Measurements from ENCODE around the gene CTSL. TPM values are rescaled to one million over a fixed set of nuclear protein-coding genes. Genes with fewer than 3 reads are reported as not detected.

The CTSL gene
- total and polyA plus RNA-seq, 2 experiments from 2014 or later, result 401 to 402 TPM

DNA sequence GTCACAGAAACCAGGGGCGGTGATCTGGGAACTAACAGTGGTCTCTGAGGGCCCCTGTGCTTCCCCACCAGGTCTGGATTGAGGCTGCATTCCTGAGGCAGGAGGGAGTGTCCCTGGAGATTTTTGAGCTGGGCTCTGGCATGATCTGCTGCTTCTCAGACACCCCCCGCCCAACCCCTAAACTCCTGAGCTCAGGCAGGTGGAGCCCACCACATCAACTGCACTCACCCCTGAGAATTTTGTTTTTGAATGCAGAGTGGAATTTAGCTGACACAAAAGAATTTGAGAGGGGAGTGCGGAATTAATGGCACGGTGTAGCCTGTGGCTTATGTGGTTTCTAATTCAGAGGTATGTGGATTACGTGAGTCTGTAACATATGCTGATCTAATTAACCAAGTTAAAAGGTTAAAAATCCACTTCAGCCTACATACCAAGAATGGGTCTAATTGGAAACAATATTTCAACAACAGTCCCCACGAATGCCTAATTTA is 23.9 kb upstream of the CTSL start:
- in situ Hi-C loops (cut with MboI), result no loop called here

DNA sequence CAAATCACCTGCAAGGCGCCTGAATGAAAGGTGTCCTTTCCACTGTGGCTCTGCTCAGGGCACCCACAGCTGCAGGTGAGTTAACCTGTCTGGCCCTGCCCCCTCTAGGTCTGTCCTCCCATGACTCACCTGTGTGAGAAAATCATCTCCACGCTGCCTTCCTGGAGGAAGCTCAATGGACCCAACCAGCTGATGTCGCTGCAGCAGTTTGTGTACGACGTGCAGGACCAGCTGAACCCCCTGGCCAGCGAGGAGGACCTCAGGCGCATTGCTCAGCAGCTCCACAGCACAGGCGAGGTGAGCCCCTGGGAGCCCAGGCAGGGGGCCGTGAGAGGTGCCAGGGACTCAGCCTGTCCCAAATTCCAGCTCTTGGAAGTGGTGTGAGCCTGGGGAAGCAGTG is 23.0 kb upstream of the CTSL start:
- no peaks in the 10 kb centered on the region for H3K9me2 ChIP-seq (ENCODE audit: insufficient read depth)
- no peak overlapping the region for H3K9ac ChIP-seq
- no peak overlapping the region for H2AFZ ChIP-seq
- in situ Hi-C loops (cut with MboI), result no loop called here
- 85 to 88% methylated on average over 9 of the region's 9 CpGs for WGBS, 2 experiments (ENCODE audit: low coverage in 1 of 2, low lambda C conversion rate in 2 of 2, missing lambda C conversion rate in 2 of 2)
- no peaks in the 10 kb centered on the region for H3K36me3 ChIP-seq (ENCODE audit: low read depth)
- H3K4me2 ChIP-seq (ENCODE audit: unreplicated experiment), result no peak overlapping the region
- no peak overlapping the region for H3K4me3 ChIP-seq
- DNase-seq, result no peak
- TF ChIP-seq EZH2phosphoT487 (IDR thresholded peaks at IDR 0.05; ENCODE audit: insufficient read depth, low read depth) (no peak), EZH2 (IDR thresholded peaks at IDR 0.05; ENCODE audit: insufficient read depth, poor library complexity, severe bottlenecking) (no peak)
- H3K4me1 ChIP-seq (ENCODE audit: insufficient read depth), result no peaks in the 10 kb centered on the region
- no peaks in the 10 kb centered on the region for H3K9me3 ChIP-seq (ENCODE audit: low read depth)
- no peak overlapping the region for H3K27ac ChIP-seq
- H3K79me2 ChIP-seq (ENCODE audit: insufficient read depth), result no peaks in the 10 kb centered on the region
- H3K27me3 ChIP-seq (replicated peaks; ENCODE audit: insufficient read depth), result no peaks in the 10 kb centered on the region
- no peaks in the 10 kb centered on the region for H4K20me1 ChIP-seq (ENCODE audit: insufficient read depth)
- H3F3A ChIP-seq (ENCODE audit: insufficient read depth), result no peaks in the 10 kb centered on the region

More for the DNA sequence above, 23.9 kb upstream of the CTSL start:
- Histone ChIP-seq H3K9me2 (ENCODE audit: insufficient read depth) (no peaks in the 10 kb centered on the region), H3K4me3 (no peak overlapping the region), H3K27ac (no peak overlapping the region), H3K9ac (no peak overlapping the region), H3K27me3 (replicated peaks; ENCODE audit: insufficient read depth) (no peaks in the 10 kb centered on the region), H3K4me1 (ENCODE audit: insufficient read depth) (no peaks in the 10 kb centered on the region), H3K9me3 (ENCODE audit: low read depth) (no peaks in the 10 kb centered on the region), H3K4me2 (ENCODE audit: unreplicated experiment) (no peak overlapping the region), H3K36me3 (ENCODE audit: low read depth) (no peaks in the 10 kb centered on the region), H3K79me2 (ENCODE audit: insufficient read depth) (no peaks in the 10 kb centered on the region), H3F3A (ENCODE audit: insufficient read depth) (no peaks in the 10 kb centered on the region), H2AFZ (no peak overlapping the region), H4K20me1 (ENCODE audit: insufficient read depth) (no peaks in the 10 kb centered on the region)
- TF ChIP-seq EZH2 (IDR thresholded peaks at IDR 0.05; ENCODE audit: insufficient read depth, poor library complexity, severe bottlenecking), result no peak
- no peak for TF ChIP-seq EZH2phosphoT487 (IDR thresholded peaks at IDR 0.05; ENCODE audit: insufficient read depth, low read depth)
- DNase-seq, result no peak
- WGBS, 2 experiments (ENCODE audit: low coverage in 1 of 2, low lambda C conversion rate in 2 of 2, missing lambda C conversion rate in 2 of 2), result 82 to 84% methylated on average over 6 of the region's 6 CpGs

DNA sequence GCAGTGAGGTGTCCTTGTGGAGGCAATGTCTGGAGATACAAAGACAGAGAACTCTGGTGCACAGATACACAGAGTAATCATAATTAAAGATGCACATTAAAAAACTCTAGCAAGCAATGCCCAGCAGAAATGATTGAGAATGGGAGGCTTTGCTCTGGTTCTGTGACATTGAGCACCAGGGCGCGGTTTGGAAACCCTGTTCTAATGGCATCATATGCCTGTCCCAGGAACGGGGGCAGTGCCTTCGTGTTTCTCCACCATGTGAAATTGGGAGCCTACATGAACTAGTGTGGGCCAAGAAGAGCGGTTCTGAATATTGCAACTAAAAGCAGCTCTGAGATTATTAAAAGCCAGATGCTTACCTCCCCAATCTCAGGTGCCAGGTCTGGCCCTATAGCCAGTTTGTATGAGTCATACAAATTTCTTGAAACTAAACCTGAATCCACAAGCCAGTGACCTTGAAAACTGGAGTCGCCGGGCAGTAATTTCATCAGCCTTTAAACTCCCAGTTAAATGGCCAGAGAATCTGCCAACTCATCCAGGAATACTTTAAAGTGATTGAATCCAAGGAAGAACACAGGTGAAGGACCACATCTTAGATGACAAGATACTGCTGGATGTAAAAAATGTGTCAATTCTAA is 22.2 kb upstream of the CTSL start:
- H3K9me3 ChIP-seq (ENCODE audit: low read depth), result no peaks in the 10 kb centered on the region
- no peak overlapping the region for H3K9ac ChIP-seq
- in situ Hi-C loops (cut with MboI), result no loop called here
- no peaks in the 10 kb centered on the region for H4K20me1 ChIP-seq (ENCODE audit: insufficient read depth)
- H3K4me2 ChIP-seq (ENCODE audit: unreplicated experiment), result no peak overlapping the region
- no peaks in the 10 kb centered on the region for H3K27me3 ChIP-seq (replicated peaks; ENCODE audit: insufficient read depth)
- H3K27ac ChIP-seq, result no peak overlapping the region
- 76% methylated on average over 7 of the region's 7 CpGs for WGBS, 2 experiments (ENCODE audit: low coverage in 1 of 2, low lambda C conversion rate in 2 of 2, missing lambda C conversion rate in 2 of 2)
- H3K36me3 ChIP-seq (ENCODE audit: low read depth), result no peaks in the 10 kb centered on the region
- H3K4me1 ChIP-seq (ENCODE audit: insufficient read depth), result no peaks in the 10 kb centered on the region
- H2AFZ ChIP-seq, result no peak overlapping the region
- TF ChIP-seq EZH2 (IDR thresholded peaks at IDR 0.05; ENCODE audit: insufficient read depth, poor library complexity, severe bottlenecking), result no peak
- TF ChIP-seq EZH2phosphoT487 (IDR thresholded peaks at IDR 0.05; ENCODE audit: insufficient read depth, low read depth), result no peak
- no peak for DNase-seq
- no peak overlapping the region for H3K4me3 ChIP-seq
- no peaks in the 10 kb centered on the region for H3K9me2 ChIP-seq (ENCODE audit: insufficient read depth)
- H3K79me2 ChIP-seq (ENCODE audit: insufficient read depth), result no peaks in the 10 kb centered on the region
- no peaks in the 10 kb centered on the region for H3F3A ChIP-seq (ENCODE audit: insufficient read depth)

DNA sequence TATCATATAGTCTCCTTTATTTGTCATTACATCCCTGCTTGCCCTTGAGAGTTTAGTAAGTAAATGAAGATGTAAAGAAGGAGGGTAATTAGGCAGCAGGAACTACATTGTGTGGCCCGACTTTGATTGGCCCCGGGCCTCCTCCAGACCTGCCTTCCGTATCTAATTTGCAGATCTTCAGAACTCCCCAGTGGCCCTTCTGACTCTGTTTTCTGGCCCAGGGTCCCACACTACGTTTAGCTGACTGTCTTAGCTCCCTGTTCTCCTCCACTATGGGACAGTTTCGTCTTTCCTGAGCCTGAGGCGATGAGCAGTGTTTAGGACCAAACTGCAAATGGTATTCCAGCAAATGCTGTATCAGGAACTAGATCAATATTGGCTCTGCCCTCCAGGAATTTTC is 21.6 kb upstream of the CTSL start:
- Histone ChIP-seq H3K27ac (no peak overlapping the region), H3K4me2 (ENCODE audit: unreplicated experiment) (no peak overlapping the region), H3K79me2 (ENCODE audit: insufficient read depth) (no peaks in the 10 kb centered on the region), H3K4me3 (no peak overlapping the region), H3F3A (ENCODE audit: insufficient read depth) (no peaks in the 10 kb centered on the region), H3K27me3 (replicated peaks; ENCODE audit: insufficient read depth) (no peaks in the 10 kb centered on the region), H4K20me1 (ENCODE audit: insufficient read depth) (no peaks in the 10 kb centered on the region), H2AFZ (no peak overlapping the region), H3K36me3 (ENCODE audit: low read depth) (no peaks in the 10 kb centered on the region), H3K9ac (no peak overlapping the region), H3K4me1 (ENCODE audit: insufficient read depth) (no peaks in the 10 kb centered on the region), H3K9me3 (ENCODE audit: low read depth) (no peaks in the 10 kb centered on the region), H3K9me2 (ENCODE audit: insufficient read depth) (no peaks in the 10 kb centered on the region)
- WGBS, 2 experiments (ENCODE audit: low coverage in 1 of 2, low lambda C conversion rate in 2 of 2, missing lambda C conversion rate in 2 of 2), result 75 to 80% methylated on average over 6 of the region's 6 CpGs
- DNase-seq, result no peak
- TF ChIP-seq EZH2 (IDR thresholded peaks at IDR 0.05; ENCODE audit: insufficient read depth, poor library complexity, severe bottlenecking) (no peak), EZH2phosphoT487 (IDR thresholded peaks at IDR 0.05; ENCODE audit: insufficient read depth, low read depth) (no peak)
- in situ Hi-C loops (cut with MboI), result no loop called here

All from GM23248 (cell line).